ENCODE data around the gene PICALM. TPM values are rescaled to one million over a fixed set of nuclear protein-coding genes. Genes with fewer than 3 reads are reported as not detected.

The PICALM gene
- total and polyA plus RNA-seq, 2 of the 8 experiments (the other 6 are each of a cell fraction or from before 2014, with no cell fraction given), result 69.4 to 71.3 TPM

DNA sequence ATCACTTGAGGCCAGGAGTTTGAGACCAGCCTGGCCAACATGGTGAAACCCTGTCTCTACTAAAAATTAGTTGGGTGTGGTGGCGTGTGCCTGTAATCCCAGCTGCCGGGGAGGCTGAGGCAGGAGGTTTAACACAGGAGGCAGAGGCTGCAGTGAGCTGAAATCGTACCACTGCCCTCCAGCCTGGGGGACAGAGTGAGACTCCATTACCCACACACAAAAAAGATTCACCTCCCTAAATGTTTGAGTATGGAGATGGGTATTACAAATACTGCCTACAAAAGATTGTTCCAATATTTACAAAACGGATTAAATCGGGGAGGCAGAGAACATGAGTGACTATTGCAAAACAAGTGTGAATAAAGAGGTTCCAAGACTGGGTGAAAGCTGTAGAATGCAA, 98.3 kb downstream of the PICALM start:
- Histone ChIP-seq H3K9me3 (ENCODE audit: insufficient read depth in 2 of 2, low read depth in 1 of 2, low read length in 1 of 2) (no peaks in the 10 kb centered on the region), H3K79me2 (ENCODE audit: control insufficient read depth in 1 of 2, insufficient read depth in 2 of 2, low read length in 2 of 2) (no peaks in the 10 kb centered on the region), H3K4me3 (ENCODE audit: extremely low read depth in 1 of 4, insufficient read depth in 2 of 4, low read depth in 3 of 4, low read length in 4 of 4) (no peak overlapping the region), H3K79me1 (ENCODE audit: low read depth, low read length) (no peaks in the 10 kb centered on the region), H3K36me3 (ENCODE audit: control insufficient read depth in 2 of 4, insufficient read depth in 4 of 4, low read length in 3 of 4) (peaks cover 0 to 20% (median 7%) of the 10 kb centered on the region in 4 experiments; a peak in 4 of 8 replicates), H4K5ac (ENCODE audit: insufficient read length, low read depth, low read length) (no peak overlapping the region), H2AK5ac (ENCODE audit: low read depth, low read length) (no peak overlapping the region), H2AFZ (ENCODE audit: low read length) (no peak overlapping the region), H2BK15ac (ENCODE audit: low read length) (no peak overlapping the region), H3K14ac (ENCODE audit: insufficient read length) (no peak overlapping the region), H4K20me1 (replicated peaks in 1 of 2; ENCODE audit: control insufficient read depth in 1 of 2, insufficient read depth in 2 of 2, low read length in 2 of 2) (no peaks in the 10 kb centered on the region), H3K56ac (replicated peaks; ENCODE audit: insufficient read length, low read depth, low read length) (no peak overlapping the region), H3K4ac (replicated peaks; ENCODE audit: insufficient read length, low read depth, low read length) (no peak overlapping the region), H2BK5ac (ENCODE audit: low read depth, low read length) (no peak overlapping the region), H3K27ac (ENCODE audit: low read depth, low read length) (no peak overlapping the region), H3K23ac (ENCODE audit: insufficient read length) (no peak overlapping the region), H3K4me1 (replicated peaks in 1 of 4; ENCODE audit: control insufficient read depth in 3 of 4, insufficient read depth in 4 of 4, low read length in 3 of 4) (no peaks in the 10 kb centered on the region), H3K4me2 (ENCODE audit: insufficient read depth in 1 of 2, low read depth in 2 of 2, low read length in 2 of 2) (no peak overlapping the region), H2BK20ac (ENCODE audit: low read length) (no peak overlapping the region), H3K23me2 (ENCODE audit: low read depth, low read length) (0 out of 2 replicates have a peak, but pooled peaks cover 2% of the 10 kb centered on the region), H2BK12ac (ENCODE audit: low read depth, low read length) (no peak overlapping the region), H3K9ac (replicated peaks in 1 of 4; ENCODE audit: extremely low read depth in 1 of 4, low read depth in 3 of 4, low read length in 3 of 4) (no peak overlapping the region), H4K91ac (replicated peaks; ENCODE audit: insufficient read length, low read length) (no peak overlapping the region), H3K18ac (ENCODE audit: extremely low read depth, low read length) (no peak overlapping the region), H2BK120ac (replicated peaks; ENCODE audit: low read depth, low read length) (no peak overlapping the region), H4K8ac (ENCODE audit: extremely low read depth, insufficient read depth, low read length) (no peak overlapping the region), H3K27me3 (replicated peaks in 1 of 4; ENCODE audit: control insufficient read depth in 3 of 4, extremely low read depth in 1 of 4, insufficient read depth in 3 of 4, low read length in 3 of 4) (no peaks in the 10 kb centered on the region)
- ChIA-PET CTCF (ENCODE audit: partially characterized antibody) (interaction anchor here (2.1 kb wide), 1 partner anchor 115 kb away, joined by 6 read pairs; the partner anchor contains the start of gene CCDC83), POLR2A (ENCODE audit: partially characterized antibody) (no interaction called here)
- DNase-seq (ENCODE audit: low read depth in 1 of 2, low spot score in 2 of 2) (no peak), FAIRE-seq (no peak)
- WGBS, 2 experiments (ENCODE audit: extremely low coverage in 1 of 2, insufficient coverage in 1 of 2, insufficient read length in 1 of 2, insufficient replicate concordance in 2 of 2, low coverage in 1 of 2, low lambda C conversion rate in 2 of 2, missing lambda C conversion rate in 1 of 2), result 96% methylated on average over 5 of the region's 5 CpGs; no CpG with 5 or more reads in 1 of the 2 experiments
- TF ChIP-seq TAF7 (optimal IDR thresholded peaks at IDR 0.05; ENCODE audit: borderline replicate concordance, low read depth, low read length), result no peak
- TF ChIP-seq KDM1A (IDR thresholded peaks at IDR 0.05; ENCODE audit: borderline replicate concordance, low read length), result no peak
- TF ChIP-seq HDAC6 (IDR thresholded peaks at IDR 0.05; ENCODE audit: low read depth, low read length), result no peak
- no peak for TF ChIP-seq SP4 (IDR thresholded peaks at IDR 0.05; ENCODE audit: low read length)
- no peak for TF ChIP-seq KDM5A (IDR thresholded peaks at IDR 0.05; ENCODE audit: low read length)
- no peak for TF ChIP-seq SRF (IDR thresholded peaks at IDR 0.05; ENCODE audit: low read depth, low read length)
- TF ChIP-seq CHD1 (IDR thresholded peaks at IDR 0.05; ENCODE audit: low read depth, low read length), result no peak
- no peak for TF ChIP-seq RAD21 (IDR thresholded peaks at IDR 0.05 in 1 of 2, conservative IDR thresholded peaks at IDR 0.05 in 1 of 2; ENCODE audit: low read depth in 2 of 2, low read length in 2 of 2)
- TF ChIP-seq, protein P1, sequence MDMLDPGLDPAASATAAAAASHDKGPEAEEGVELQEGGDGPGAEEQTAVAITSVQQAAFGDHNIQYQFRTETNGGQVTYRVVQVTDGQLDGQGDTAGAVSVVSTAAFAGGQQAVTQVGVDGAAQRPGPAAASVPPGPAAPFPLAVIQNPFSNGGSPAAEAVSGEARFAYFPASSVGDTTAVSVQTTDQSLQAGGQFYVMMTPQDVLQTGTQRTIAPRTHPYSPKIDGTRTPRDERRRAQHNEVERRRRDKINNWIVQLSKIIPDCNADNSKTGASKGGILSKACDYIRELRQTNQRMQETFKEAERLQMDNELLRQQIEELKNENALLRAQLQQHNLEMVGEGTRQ (IDR thresholded peaks at IDR 0.05; ENCODE audit: low read length), result no peak
- TF ChIP-seq CBX8 (IDR thresholded peaks at IDR 0.05; ENCODE audit: borderline replicate concordance, low read depth, low read length), result no peak
- no peak for TF ChIP-seq KDM4A (IDR thresholded peaks at IDR 0.05; ENCODE audit: low read depth, low read length, severe bottlenecking)
- TF ChIP-seq ZNF274 (IDR thresholded peaks at IDR 0.05; ENCODE audit: borderline replicate concordance, extremely low read depth, low read length), result no peak
- no peak for TF ChIP-seq PHF8 (conservative IDR thresholded peaks at IDR 0.05; ENCODE audit: low read depth, low read length)

All from H1 (cell line).